GM23248 (cell line): ENCODE data around the gene EPHA7. TPM values are rescaled to one million over a fixed set of nuclear protein-coding genes. Genes with fewer than 3 reads are reported as not detected.

Experiments used
- DNase-seq: peaks from one replicate; pipeline ENCODE4 v3.0.0-alpha.2; 2015
- H2AFZ ChIP-seq: fragments of 200-600 bp; sonication (generic); 2 replicates; pipeline ENCODE4 v1.6.1; 2016; ENCODE audit warnings: antibody characterized with exemption
- H3F3A ChIP-seq: fragments of 200-600 bp; sonication (generic); 2 replicates; pipeline ENCODE4 v1.6.1; 2016; ENCODE audit warnings: mild to moderate bottlenecking, antibody characterized with exemption, mixed run types; ENCODE audit not compliant: insufficient read depth
- H3K27ac ChIP-seq: fragments of 200-600 bp; sonication (generic); 2 replicates; pipeline ENCODE4 v1.5.1; 2016; ENCODE audit warnings: mild to moderate bottlenecking
- H3K27me3 ChIP-seq: fragments of 200-600 bp; sonication (generic); replicated peaks from 2 replicates; pipeline ENCODE4 v1.6.1; 2016; ENCODE audit warnings: mild to moderate bottlenecking; ENCODE audit not compliant: insufficient read depth
- H3K36me3 ChIP-seq: fragments of 200-600 bp; sonication (generic); 2 replicates; pipeline ENCODE4 v1.6.1; 2016; ENCODE audit warnings: low read depth, mild to moderate bottlenecking
- H3K4me1 ChIP-seq: fragments of 200-600 bp; sonication (generic); 2 replicates; pipeline ENCODE4 v1.6.1; 2016; ENCODE audit warnings: mild to moderate bottlenecking; ENCODE audit not compliant: insufficient read depth
- H3K4me2 ChIP-seq: fragments of 200-600 bp; sonication (generic); one replicate; pipeline ENCODE4 v1.6.1; 2016; ENCODE audit warnings: mild to moderate bottlenecking; ENCODE audit not compliant: unreplicated experiment
- H3K4me3 ChIP-seq: fragments of 200-600 bp; sonication (generic); 2 replicates; pipeline ENCODE4 v1.5.1; 2016; ENCODE audit warnings: mild to moderate bottlenecking
- H3K79me2 ChIP-seq: fragments of 200-600 bp; sonication (generic); 2 replicates; pipeline ENCODE4 v1.6.1; 2016; ENCODE audit warnings: mild to moderate bottlenecking; ENCODE audit not compliant: insufficient read depth
- H3K9ac ChIP-seq: fragments of 200-600 bp; sonication (generic); 2 replicates; pipeline ENCODE4 v1.6.1; 2016; ENCODE audit warnings: mild to moderate bottlenecking
- H3K9me2 ChIP-seq: fragments of 200-600 bp; sonication (generic); 2 replicates; pipeline ENCODE4 v1.6.1; 2016; ENCODE audit warnings: mixed run types, mild to moderate bottlenecking, moderate library complexity; ENCODE audit not compliant: insufficient read depth
- H3K9me3 ChIP-seq: fragments of 200-600 bp; sonication (generic); one replicate; pipeline ENCODE4 v1.6.1; 2017; ENCODE audit warnings: low read depth
- H4K20me1 ChIP-seq: fragments of 200-600 bp; sonication (generic); 2 replicates; pipeline ENCODE4 v1.6.0; 2016; ENCODE audit not compliant: insufficient read depth
- EZH2 ChIP-seq: fragments of 200-600 bp; sonication (generic); IDR thresholded peaks from 2 replicates; pipeline ENCODE4 v1.6.1; 2018; ENCODE audit warnings: antibody characterized with exemption, mild to moderate bottlenecking; ENCODE audit not compliant: insufficient read depth, poor library complexity, severe bottlenecking
- EZH2phosphoT487 ChIP-seq: fragments of 200-600 bp; sonication (generic); IDR thresholded peaks from 2 replicates; pipeline ENCODE4 v1.6.1; 2018; ENCODE audit warnings: antibody characterized with exemption, moderate library complexity, mild to moderate bottlenecking, low read depth; ENCODE audit not compliant: insufficient read depth
- WGBS, 2 experiments: methylation state at CpG; one replicate each; pipeline ENCODE4 v1.1.6; 2015 to 2017; ENCODE audit warnings: low lambda C conversion rate in 2 of 2, low coverage in 1 of 2; ENCODE audit errors: missing lambda C conversion rate in 2 of 2; 5-methylcytosine and 5-hydroxymethylcytosine counted together
- in situ Hi-C: fragments of 300-500 bp; cut with MboI; formaldehyde crosslinking; loops from 2 replicates; pipeline ENCODE4 v1.15.0; 2020
- polyA plus RNA-seq: library from polyadenylated mRNA; unstranded; fragments of >200 nt; fragmentation: Nextera tagmentation; extraction: Ambion mirVana; gene quantifications from 2 replicates; pipeline ENCODE4 v1.2.1, GENCODE V29; 2016
- total RNA-seq: library from RNA; depleted of rRNA; stranded (reverse); fragments of >200 nt; shearing (Covaris generic); gene quantifications from 2 replicates; pipeline ENCODE4 v1.2.3, GENCODE V29; 2014

Gene EPHA7
- total and polyA plus RNA-seq, 2 experiments from 2014 or later, result not detected

DNA sequence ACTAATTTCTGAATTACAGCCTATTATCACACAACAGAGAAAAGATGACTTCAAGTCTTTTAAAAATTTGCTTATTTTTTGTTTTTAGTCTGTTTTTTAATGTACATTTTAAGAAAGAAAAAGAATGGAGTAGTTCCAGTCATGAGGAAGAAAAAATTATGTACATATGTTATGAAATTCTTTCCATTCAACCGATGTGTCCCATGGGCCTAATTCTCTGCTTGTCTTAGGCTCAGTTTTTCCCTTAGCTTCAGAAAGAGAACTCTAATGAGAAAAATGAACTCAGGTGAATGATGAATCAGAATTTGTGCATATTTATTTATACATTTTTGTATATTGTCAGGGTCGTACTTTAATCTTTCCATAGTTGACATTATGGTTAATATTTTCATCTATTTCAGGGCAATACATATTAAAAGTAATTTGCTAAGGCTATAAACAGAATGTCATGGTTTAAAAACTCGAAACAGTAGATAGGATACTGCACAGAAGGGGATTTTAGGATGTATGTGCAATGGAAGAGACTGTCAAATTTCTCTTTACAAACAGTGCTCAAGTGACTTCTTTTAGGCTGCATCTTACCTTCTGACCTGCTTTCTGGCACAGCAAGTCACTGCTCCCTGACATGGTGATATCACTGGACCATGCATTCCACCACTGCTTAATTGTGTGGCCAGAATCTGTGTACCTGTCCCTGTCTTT is 153.1 kb downstream of the EPHA7 start:
- no peak overlapping the region for H3K9ac ChIP-seq
- H2AFZ ChIP-seq, result no peak overlapping the region
- H3K36me3 ChIP-seq, result no peaks in the 10 kb centered on the region
- no peaks in the 10 kb centered on the region for H3K27me3 ChIP-seq
- H3K27ac ChIP-seq, result no peak overlapping the region
- no peaks in the 10 kb centered on the region for H3K9me3 ChIP-seq
- no peak for DNase-seq
- in situ Hi-C loops, result no loop called here
- H3K4me1 ChIP-seq, result no peaks in the 10 kb centered on the region
- no peak overlapping the region for H3K4me3 ChIP-seq
- no peak overlapping the region for H3K4me2 ChIP-seq
- no peaks in the 10 kb centered on the region for H3K9me2 ChIP-seq
- H3F3A ChIP-seq, result no peaks in the 10 kb centered on the region
- 10% methylated on average over 3 of the region's 3 CpGs for WGBS, 2 experiments
- H3K79me2 ChIP-seq, result no peaks in the 10 kb centered on the region
- TF ChIP-seq EZH2 (no peak), EZH2phosphoT487 (no peak)
- no peaks in the 10 kb centered on the region for H4K20me1 ChIP-seq

- Histone ChIP-seq H3K9ac (no peak overlapping the region), H3F3A (no peaks in the 10 kb centered on the region), H3K27me3 (no peaks in the 10 kb centered on the region), H3K9me2 (no peaks in the 10 kb centered on the region), H3K9me3 (no peaks in the 10 kb centered on the region), H4K20me1 (no peaks in the 10 kb centered on the region), H2AFZ (no peak overlapping the region), H3K36me3 (no peaks in the 10 kb centered on the region), H3K4me1 (no peaks in the 10 kb centered on the region), H3K27ac (no peak overlapping the region), H3K4me2 (no peak overlapping the region), H3K4me3 (no peak overlapping the region), H3K79me2 (no peaks in the 10 kb centered on the region)
- DNase-seq, result no peak
- 2 to 3% methylated on average over 2 of the region's 2 CpGs for WGBS, 2 experiments
- in situ Hi-C loops, result no loop called here
- TF ChIP-seq EZH2 (no peak), EZH2phosphoT487 (no peak)
These were observed 158.5 kb downstream of the EPHA7 start for GRCh38 chr6:93260881-93261280.

GRCh38 chr6:93259332-93259731 is 160.0 kb downstream of the EPHA7 start:
- H4K20me1 ChIP-seq, result no peaks in the 10 kb centered on the region
- no peaks in the 10 kb centered on the region for H3K9me3 ChIP-seq
- no peak overlapping the region for H3K4me3 ChIP-seq
- H3K9me2 ChIP-seq, result no peaks in the 10 kb centered on the region
- H3K4me1 ChIP-seq, result no peaks in the 10 kb centered on the region
- H3K9ac ChIP-seq, result no peak overlapping the region
- DNase-seq, result no peak
- H3K27ac ChIP-seq, result no peak overlapping the region
- no peaks in the 10 kb centered on the region for H3K79me2 ChIP-seq
- WGBS, 2 experiments, result 6 to 17% methylated on average over 3 of the region's 3 CpGs
- TF ChIP-seq EZH2phosphoT487, result no peak
- no peak for TF ChIP-seq EZH2
- H3K27me3 ChIP-seq, result no peaks in the 10 kb centered on the region
- H2AFZ ChIP-seq, result no peak overlapping the region
- in situ Hi-C loops, result no loop called here
- no peaks in the 10 kb centered on the region for H3F3A ChIP-seq
- H3K36me3 ChIP-seq, result no peaks in the 10 kb centered on the region
- no peak overlapping the region for H3K4me2 ChIP-seq

- Histone ChIP-seq H3K4me1 (no peaks in the 10 kb centered on the region), H3K9me2 (no peaks in the 10 kb centered on the region), H3K36me3 (no peaks in the 10 kb centered on the region), H3F3A (no peaks in the 10 kb centered on the region), H3K27me3 (no peaks in the 10 kb centered on the region), H3K9ac (no peak overlapping the region), H3K4me2 (no peak overlapping the region), H2AFZ (no peak overlapping the region), H3K4me3 (no peak overlapping the region), H4K20me1 (no peaks in the 10 kb centered on the region), H3K79me2 (no peaks in the 10 kb centered on the region), H3K9me3 (no peaks in the 10 kb centered on the region), H3K27ac (no peak overlapping the region)
- DNase-seq, result no peak
- in situ Hi-C loops, result no loop called here
- no peak for TF ChIP-seq EZH2
- no peak for TF ChIP-seq EZH2phosphoT487
These were observed 166.4 kb downstream of the EPHA7 start for GRCh38 chr6:93252930-93253329.

DNA sequence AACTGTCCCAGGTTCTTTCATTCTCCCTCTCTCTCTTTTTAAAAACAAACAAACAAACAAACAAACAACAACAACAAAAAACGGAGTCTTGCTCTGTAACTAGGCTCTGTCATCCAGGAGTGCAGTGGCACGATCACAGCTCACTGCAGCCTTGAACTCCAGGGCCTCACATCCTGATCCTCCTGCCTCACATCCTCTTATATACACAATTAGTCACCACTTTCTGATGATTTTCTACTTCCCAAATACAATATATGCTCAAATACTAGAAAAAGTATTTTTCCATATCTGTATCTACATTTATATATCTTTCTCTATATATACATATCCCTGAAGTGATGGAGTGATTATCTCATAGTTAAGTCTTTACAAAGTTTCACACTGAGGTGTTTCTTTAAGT is 170.7 kb downstream of the EPHA7 start:
- no peak overlapping the region for H3K4me2 ChIP-seq
- H3K9me3 ChIP-seq, result no peaks in the 10 kb centered on the region
- no peak overlapping the region for H3K4me3 ChIP-seq
- TF ChIP-seq EZH2phosphoT487 (no peak), EZH2 (no peak)
- H3K4me1 ChIP-seq, result no peaks in the 10 kb centered on the region
- H3F3A ChIP-seq, result no peaks in the 10 kb centered on the region
- no peak overlapping the region for H2AFZ ChIP-seq
- DNase-seq, result no peak
- no peak overlapping the region for H3K27ac ChIP-seq
- H3K9me2 ChIP-seq, result no peaks in the 10 kb centered on the region
- in situ Hi-C loops, result no loop called here
- no peaks in the 10 kb centered on the region for H3K27me3 ChIP-seq
- WGBS, 2 experiments, result 10 to 19% methylated on average over 2 of the region's 2 CpGs
- no peak overlapping the region for H3K9ac ChIP-seq
- no peaks in the 10 kb centered on the region for H4K20me1 ChIP-seq
- no peaks in the 10 kb centered on the region for H3K36me3 ChIP-seq
- no peaks in the 10 kb centered on the region for H3K79me2 ChIP-seq
